Stimulated activated CD4-positive, alpha-beta T cell treated with anti-CD3 and anti-CD28 coated beads, Interleukin-1b, Interleukin-23, amount 100 ng/mL, for 1 hour (primary cell): Measurements from ENCODE around the gene IFT88.

Experiments
- DNase-seq, 2 donors: peaks; one replicate each; pipeline ENCODE4 v3.0.0-alpha.2; 2020; ENCODE audit warnings: low read depth in 2 of 2

Gene IFT88

GRCh38 chr13:20565115-20565736 is 1.7 kb upstream of the IFT88 start:
- no peak for DNase-seq

DNA sequence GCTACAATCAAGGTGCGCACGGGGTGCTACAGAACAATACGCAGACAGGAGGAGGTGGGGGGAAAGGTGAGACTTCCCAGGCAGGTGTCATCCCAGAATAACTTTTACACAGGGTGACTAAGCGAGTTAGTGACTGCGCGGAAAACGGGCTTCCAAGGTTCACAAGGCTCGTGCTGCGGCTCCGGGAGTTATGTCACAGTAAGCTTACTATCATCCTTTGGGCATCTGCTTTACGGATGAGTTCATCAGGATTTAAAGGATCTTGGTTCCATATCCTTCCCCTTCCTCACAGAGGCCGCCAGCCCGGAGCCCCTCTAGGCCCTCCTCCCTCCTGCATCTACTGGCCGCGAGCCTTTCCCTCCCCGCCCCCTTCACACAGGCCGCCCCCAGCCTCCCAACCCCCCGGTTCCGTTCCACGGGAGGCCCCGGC is 474 bp upstream of the IFT88 start:
- no peak for DNase-seq

- no peak for DNase-seq
These were observed 1.0 kb downstream of the IFT88 start for GRCh38 chr13:20567881-20568528.

DNA sequence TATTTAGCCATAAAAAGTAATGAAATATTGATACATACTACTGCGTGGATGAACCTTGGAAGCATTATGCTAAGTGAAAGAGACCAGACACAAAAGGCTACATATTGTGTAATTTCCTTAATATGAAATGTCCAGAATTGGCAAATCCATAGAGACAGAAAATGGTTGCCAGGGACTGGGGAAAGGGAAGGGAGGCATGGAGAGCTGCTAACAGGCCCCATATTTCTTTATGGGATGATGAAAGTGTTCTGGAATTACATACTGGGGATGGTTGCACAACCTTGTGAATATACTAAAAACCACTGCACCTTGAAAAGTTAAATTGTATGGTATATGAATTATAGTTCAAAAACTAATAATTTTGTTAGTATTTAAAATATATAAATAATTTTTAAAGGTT is 3.6 kb downstream of the IFT88 start:
- no peak for DNase-seq

- DNase-seq: no peak
These were observed 4.7 kb downstream of the IFT88 start for GRCh38 chr13:20571676-20572075.

- DNase-seq: no peak
These were observed 6.2 kb downstream of the IFT88 start for GRCh38 chr13:20573186-20573585.

- DNase-seq: no peak
These were observed 6.7 kb downstream of the IFT88 start for GRCh38 chr13:20573636-20574035.

- no peak for DNase-seq
These were observed 12.2 kb downstream of the IFT88 start for GRCh38 chr13:20579191-20579590.

DNA sequence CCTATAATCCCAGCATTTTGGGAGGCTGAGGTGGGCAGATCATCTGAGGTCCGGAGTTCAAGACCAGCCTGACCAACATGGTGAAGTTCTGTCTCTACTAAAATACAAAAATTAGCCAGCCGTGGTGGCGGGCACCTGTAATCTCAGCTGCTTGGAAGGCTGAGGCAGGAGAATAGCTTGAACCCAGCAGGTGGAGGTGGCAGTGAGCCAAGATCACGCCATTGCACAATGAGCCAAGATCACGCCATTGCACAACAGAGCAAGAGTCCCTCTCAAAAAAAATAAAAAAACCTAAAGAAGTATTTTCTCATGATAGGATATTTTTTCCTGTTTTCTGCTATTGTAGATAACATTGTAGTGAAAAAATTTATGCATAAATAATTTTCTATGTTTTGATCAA is 13.3 kb downstream of the IFT88 start:
- DNase-seq: no peak

- no peak for DNase-seq
These were observed 15.1 kb downstream of the IFT88 start for GRCh38 chr13:20582026-20582425.

DNA sequence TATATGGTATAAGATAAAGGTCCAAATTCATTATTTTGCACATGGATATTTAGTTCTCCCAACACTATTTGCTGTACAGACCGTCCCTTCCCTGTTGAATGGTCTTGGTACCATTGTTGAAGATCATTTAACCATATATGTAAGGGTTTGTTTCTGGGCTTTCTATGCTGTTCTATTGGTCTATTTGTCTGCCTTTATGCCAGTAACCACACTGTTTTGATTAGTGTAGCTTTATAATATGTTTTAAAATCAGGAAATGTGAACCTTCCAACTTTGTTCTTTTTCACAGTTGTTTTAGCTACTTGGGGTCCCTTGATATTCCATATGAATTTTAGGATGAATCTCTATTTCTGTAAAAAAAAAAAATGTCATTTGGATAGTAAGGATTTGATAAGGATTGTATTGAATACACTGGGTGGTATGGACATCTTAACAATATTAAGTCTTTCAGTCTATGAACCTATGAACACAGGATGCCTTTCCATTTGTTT is 16.9 kb downstream of the IFT88 start:
- DNase-seq: no peak

DNA sequence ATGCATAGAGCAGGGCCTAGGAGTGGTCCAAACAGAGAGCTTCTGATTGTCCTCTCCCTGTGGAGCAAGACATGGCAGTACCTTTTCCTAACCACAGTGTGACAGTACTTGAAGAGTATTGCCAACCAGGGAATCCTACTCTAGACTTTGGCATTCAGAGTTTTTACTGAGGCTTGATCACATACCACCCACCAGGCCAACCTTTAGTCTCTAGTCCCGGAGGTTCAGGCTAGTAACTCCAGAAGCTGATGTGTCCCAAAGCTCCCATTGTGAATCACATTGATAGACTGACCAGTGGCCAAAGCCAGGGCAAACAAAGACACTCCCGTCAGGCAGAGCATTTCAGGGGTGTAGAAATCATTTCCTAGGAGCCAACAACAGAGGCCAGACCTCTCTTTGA is 18.4 kb downstream of the IFT88 start:
- DNase-seq: no peak

DNA sequence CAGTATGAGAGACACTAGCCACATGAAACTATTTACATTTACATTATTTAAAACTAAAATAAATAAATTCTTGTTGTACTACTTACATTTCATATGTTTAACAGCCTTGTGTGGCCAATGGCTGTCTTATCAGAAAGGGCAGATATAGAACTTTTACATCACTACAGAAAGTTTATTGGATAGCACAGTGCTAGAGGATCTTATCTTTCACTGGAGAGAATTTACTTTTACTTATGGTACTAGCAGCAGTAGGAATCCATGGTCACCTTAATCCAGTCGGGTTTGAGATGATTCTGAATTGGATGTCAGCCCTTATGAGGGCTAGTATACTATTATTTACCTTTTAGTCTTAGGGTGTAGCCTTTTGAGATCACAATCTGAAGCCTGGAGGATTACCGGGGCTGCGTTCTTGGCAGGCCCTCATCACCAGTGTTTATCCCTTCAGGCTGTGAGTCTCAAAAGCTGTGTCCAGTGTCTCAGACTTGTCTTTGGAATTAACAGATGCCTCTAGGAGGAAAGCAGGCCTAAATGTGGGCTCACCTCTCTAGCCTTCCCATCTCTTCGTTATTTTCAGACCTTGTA is 21.7 kb downstream of the IFT88 start:
- DNase-seq: no peak

DNA sequence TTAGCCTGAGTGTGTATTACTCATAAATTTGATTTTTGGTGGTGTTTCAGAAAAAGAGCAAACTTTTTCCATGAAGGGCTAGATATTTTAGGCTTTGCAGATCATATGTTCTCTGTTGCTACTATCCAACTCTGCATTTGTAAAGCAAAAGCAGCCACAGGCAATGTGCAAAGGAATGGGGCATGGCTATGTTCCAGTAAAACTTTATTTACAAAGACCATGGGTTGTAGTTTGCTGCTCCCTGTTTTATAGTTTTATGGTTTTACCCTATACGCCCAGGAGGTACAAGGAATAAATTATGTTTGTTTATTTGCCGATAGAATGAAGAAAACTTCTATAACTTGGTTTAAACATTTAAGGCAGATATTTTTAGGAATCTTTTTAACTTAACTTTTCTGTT is 23.6 kb downstream of the IFT88 start:
- no peak for DNase-seq

- no peak for DNase-seq
These were observed 25.6 kb downstream of the IFT88 start for GRCh38 chr13:20592606-20593005.

- DNase-seq: no peak
These were observed 27.3 kb downstream of the IFT88 start for GRCh38 chr13:20594280-20594679.

GRCh38 chr13:20607015-20607414 is 40.1 kb downstream of the IFT88 start:
- no peak for DNase-seq

DNA sequence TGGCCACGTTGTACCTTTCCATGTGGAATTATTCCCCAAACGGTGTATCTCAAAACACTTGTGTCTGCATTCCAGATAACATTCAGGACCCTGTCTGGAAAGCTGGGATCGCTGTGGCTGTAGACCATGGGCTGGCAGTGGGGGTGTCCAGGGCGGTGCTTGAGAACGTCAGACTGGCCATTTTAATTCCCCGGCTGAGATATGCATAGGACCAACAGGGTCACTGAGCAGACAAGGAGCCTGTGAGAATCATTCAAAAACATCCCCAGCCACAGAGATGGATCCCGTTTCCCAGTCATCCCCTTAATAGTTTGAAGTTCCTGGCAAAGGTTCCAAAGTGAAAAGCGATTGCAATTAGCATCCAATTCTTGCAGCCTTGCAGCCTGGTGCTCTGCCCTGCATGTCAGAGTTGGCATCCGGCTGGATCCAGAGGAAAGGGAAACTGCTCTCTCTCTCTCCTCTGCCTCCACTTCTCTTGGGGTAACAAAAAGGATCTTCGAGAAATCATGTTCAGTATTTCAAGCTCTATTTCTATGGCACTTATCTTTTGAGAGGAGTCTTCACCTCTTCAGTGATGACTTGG is 41.6 kb downstream of the IFT88 start:
- DNase-seq: no peak

GRCh38 chr13:20609145-20609544 is 42.2 kb downstream of the IFT88 start:
- DNase-seq: no peak

DNA sequence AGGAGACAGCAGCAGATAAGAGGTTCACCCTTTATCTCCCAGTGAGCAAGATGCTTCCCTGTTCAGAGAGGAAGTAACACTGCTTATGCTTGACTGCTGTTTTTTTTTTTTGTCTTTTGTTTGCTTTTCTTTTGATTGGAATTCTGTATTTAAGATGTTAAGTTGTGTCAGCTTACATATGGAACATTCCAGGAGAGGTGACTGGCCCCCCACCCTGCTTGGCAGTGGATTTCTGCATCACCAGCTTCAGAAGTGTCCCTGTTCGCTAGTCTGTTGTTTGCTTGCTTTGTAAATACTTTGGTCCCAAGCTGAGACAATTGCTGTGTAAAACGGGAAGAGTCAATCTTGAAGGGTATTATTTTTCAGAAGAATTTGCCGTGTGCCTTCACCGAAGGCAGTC is 43.0 kb downstream of the IFT88 start:
- DNase-seq: no peak

DNA sequence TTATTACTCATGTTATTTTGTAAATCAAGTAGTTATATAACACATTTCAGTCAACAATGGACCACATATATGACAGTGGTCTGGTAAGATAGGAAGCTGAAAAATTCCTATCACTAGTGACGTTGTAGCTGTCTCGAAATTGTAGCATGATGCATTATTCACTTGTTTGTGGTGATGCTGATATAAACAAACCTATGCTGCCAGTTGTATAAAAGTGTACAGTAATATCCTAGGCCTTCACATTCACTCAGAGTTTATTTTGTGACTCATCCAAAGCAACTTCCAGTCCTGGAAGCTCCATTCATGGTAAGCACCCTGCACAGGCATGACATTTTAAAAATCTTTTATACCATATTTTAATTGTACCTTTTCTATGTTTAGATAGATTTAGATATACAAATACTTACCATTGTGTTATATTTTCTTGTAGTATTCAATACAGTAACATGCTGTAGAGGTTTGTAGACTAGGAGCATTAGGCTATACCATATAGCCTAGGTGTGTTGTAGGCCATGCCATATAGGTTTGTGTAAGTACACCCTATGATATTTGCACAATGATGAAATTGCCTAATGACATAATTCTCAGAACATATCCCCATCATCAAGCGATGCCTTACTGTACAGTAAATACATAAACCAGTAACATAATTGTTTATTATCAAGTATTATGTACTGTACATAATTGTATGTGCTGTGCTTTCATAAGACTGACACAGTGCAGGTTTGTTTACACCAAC is 49.3 kb downstream of the IFT88 start:
- no peak for DNase-seq

- no peak for DNase-seq
These were observed 56.0 kb downstream of the IFT88 start for GRCh38 chr13:20623000-20623399.
